ENCODE data around the gene LACRT.

LACRT gene

DNA sequence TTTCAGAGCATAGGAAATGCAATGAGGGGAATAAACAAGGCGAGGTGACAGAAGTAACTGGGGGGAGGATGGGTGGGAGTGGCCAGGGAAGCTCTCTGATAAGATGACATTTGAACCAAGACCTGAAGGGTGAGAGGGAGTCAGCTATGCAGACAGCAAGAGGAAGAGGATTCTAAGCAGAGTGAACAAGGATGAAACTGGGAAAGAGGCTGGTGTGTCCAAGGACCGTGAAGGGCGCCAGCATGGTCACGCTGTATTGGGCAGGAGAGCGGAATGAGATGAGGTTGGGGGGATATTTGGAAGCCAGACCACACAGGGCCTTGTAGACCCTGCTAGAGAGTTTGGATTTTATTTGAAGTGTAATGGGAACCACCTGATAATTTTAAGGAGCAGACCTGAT lies 35.7 kb downstream of the LACRT start:
- DNase-seq (ENCODE audit: low read depth): no peak

DNA sequence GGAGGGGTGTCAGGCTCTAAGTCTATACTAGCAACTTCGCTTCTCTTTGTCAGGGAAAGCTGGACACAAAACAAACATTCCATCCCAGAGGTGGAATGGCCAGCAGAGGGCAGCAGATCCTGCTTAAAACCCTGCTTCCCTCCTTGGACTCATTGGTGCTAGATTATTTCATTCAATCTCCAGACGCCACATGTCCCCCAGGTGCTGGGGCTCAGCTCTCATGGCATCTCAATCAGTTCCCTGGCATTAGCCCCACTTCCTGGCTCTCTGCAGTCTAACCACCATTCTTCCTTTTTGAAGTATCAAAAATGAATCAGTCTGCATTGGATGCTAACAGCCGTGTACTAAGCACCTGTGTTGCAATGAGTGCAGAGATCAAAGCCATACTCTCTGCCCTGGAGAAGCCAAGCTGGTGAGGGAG lies 38.2 kb downstream of the LACRT start:
- peak; percentile 28 for DNase-seq (ENCODE audit: low read depth)

DNA sequence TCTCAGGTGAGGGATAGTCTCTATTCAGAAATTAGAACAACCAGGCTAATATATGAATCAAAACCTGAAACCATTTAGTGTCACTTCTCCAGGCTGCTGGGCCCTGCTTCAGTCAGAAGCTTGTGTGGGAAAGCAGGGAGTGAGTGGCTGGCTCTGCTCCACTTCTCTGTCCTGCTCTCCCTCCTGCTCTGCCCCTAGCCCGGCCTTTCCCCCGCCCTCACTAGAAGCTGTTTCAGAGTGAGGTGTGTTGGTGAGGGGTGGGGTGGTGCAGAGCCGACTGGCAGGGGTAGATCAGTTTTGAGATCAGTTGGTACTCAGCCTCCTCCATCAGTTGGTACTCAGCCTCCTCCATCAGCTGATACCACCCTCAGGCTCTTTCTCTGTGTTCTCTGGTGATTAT lies 39.2 kb downstream of the LACRT start:
- DNase-seq (ENCODE audit: low read depth): no peak

DNA sequence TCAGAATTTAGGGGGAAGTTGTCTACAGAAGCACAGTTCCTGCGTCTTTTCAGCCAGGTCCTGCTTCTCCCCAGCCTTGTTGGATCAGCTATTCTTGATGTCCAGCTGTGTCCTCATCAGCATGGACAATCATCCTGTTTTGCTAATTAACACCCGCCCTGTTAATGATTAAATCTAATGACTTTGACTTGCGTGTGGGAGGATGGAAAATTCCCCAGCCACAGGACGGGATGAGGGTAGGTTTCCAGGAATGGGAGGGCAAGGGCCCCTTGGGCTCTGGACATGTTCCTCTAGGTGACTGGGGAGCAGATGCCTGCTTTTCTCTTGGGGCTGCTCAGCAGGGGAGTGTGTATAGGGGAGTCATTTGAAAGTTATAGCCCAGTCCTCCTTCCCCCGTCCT lies 41.0 kb downstream of the LACRT start:
- no peak for DNase-seq (ENCODE audit: low read depth)

DNA sequence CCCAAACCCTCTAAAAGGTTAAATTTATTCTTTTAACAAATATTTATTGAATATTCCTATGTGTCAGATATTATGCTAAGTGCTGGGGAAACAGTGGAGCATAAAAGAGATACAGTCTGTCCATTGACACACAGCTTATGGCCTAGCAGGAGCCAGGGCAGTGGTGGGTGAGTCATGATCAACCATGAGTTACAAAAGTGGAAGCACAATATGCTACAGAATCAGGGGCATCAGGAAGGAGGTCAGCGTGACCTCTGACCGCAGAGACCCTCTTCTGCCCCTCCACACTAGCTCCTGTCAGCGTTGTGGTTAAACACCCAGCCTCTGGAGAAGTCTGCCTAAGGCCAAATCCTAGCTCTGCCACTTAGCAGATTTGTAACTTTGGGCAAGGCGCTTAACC lies 41.6 kb downstream of the LACRT start:
- DNase-seq (ENCODE audit: low read depth): no peak

DNA sequence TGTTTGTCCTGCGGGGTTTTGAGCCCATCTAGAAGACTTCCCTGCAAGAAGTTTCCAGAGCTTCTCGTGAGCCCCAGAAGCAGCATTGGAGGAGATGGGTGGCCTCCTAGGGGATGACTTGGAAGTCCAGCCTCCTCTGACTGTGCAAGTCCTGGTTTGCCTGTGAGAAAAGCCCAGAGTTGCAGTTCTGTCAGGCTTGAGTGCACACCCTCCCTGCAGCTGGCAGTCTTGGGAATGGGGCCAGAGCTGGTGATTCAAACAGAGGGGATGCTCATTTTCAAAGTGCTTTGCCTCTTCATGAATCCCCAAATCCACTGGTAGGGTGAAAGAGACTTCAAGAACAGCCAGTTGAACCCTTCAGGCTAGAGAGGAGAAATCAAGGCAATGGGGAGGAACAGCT lies 42.4 kb downstream of the LACRT start:
- DNase-seq (ENCODE audit: low read depth): no peak

DNA sequence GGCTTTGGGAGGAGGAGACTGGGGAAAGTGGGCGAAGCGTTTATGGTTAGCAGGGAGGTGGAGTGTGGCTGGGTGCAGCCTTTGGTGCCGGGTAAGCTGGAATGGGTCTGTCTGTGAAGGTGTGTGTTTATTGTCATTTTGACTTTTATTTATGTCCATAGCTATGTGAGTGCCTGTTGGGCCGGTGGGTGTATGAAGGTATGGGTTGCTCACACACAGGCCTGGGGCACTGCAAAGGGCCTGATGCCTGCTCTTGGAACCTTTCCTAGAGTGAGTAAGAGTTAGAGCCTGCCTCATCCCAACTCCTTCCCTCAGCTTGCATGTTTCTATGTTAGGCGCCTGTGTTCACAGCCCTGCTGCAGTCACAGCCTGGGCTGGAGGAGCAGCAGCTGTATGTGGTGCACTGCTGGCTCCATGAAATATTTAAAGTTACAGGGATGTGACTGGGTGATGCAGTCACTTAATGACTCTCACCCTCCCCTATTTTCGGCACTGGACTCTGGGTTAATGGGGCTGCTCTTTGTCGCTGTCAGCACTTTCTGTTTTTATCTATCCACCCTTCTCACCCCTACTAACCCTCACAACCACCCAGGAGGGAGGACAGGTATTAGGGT lies 43.6 kb downstream of the LACRT start:
- no peak for DNase-seq (ENCODE audit: low read depth)

DNA sequence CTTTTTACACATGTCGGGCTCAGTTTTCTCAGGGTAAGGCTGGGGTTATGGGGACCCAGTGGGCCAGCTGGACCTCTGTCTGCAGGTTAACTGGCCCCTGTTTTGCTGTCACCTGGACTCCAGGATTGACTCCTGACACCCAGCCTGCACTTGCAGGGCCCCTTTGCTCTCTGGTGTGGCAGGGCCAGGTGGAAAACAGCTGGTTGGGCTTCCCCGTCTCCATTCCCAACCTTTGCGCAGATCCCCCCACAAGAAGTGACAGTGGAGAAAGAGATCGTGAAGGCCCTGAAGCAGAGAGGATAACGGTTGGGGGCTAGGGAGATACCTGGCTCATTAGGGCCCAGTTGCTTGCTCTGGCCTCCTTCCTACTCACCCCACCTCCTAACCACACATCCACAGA lies 44.7 kb downstream of the LACRT start:
- DNase-seq (ENCODE audit: low read depth): no peak

DNA sequence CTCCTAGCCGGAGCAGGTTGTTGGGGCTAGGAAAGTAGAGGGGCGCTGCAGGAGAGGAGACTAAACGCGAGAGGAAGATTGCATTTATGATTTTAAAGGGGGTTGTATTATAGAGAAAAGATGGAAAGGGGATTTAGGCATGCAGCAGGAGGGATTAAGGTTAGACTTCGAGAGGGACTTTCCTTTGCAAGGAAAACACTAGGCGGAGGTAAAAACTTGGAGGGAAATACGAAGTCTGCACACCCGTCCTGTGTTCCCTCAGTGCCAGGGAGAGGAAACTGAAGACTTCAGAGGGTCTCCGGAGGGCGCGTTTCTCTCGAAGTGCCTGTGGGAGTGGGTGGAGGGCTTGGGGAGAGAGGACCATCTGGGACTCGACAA lies 45.8 kb downstream of the LACRT start:
- no peak for DNase-seq (ENCODE audit: low read depth)

DNA sequence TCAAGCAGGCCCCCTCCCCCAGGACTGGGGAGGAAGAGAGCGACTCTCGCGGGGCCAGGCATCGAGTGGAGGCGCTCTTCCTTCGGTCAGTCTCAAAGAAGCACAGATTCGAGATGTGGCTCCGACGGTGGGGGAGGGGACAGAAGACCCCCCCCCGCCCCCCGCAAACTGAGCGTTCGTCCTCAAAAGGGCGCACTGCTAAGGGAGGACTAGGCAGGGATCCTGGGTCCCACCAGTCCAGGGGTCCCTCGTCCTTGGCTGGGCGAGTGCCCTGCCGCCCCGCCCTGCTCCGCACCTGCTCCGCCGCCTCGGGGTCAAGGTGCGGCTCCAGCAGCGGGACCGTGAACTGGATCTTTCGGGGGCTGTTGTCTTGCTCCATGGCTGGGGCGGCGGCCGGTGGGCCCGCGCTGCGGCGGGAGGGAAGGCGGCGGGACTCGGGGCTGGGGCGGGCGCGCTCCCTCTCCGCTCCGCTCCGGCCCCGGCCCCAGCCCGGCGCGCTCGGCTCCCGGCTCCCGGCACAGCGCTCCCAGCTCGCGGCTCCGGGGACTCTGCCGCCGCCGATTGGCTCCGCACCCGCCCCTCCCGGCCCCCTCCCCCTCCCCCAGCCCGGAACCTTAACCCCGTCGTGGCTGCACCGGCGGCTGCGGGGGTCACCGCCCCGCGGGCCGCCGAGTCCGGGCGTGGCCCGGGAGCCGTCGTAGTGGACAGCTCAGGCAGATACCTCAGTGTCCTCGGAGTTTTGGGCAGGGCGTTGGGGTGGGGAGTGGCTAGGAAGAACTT lies 46.4 kb downstream of the LACRT start, which contains the start of gene PPP1R1A:
TSS of gene PPP1R1A (minus strand) at position 550 of the 780 bp plus-strand sequence. CDS start at position 379, 171 bp downstream.
- no peak for DNase-seq (ENCODE audit: low read depth)

DNA sequence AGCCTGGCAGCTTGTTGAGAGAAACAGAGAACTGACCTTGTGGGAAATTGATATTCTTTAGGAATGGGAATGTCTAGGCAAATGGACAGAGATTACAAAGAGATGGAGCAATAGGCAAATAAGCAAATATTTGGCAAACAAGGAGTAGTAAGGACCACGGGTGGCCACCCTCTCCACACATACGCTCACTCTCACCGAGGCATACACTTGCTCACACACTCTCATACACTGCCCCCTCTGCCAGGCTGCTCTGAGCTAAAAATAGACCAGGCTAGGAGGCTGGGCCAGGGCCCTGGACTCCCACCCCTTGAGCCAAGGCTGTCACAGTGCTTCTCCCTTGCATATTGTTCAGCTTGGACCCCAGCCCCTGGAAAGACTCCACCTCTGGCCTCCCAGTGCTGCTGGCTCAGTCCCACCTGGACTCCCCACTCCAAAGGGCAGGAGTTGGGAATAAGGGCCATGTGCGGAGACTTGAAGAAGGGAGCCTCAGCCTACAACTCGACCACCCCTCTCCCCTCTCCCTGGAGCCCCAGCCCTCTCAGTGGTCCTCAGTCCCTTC lies 47.3 kb downstream of the LACRT start:
- no peak for DNase-seq (ENCODE audit: low read depth)

DNA sequence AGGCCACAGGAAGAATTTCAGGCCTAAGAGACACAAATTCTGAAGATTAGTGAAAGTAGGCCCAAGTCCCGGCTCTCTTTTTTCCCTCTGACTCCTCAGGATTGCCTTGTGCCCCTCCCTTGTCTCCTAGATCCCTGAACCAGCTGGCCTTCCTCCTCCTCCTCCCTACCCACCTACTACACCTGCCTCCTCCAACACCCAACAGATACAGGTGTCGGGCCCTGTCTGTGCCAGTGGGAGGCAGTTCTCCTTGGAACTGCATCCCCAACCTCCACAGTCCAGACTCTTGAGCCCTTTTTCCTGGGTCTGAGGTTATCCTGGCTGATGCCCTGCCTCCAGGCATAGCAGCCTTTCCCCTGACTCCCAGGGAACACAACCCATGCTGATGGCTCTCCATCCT lies 48.1 kb downstream of the LACRT start:
- no peak for DNase-seq (ENCODE audit: low read depth)

DNA sequence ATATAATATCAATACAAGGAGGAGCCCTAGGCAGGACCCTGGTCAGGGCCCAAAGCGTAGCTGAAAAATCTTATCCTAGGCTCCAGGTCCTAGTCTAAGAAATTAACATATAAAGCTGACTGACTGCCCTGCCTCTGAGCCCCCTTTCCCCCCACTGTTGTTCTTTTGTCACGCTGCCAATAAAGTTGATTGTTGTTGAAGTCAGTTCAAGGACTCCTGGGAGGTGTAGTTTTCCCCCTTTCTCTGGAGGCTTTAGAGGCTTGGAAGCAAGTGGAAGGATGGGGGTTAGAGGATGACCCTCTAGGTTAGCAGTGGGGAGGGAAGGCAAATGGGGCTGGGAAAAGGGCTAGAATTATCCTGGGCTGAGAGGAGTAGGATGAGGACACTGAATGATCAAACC lies 49.5 kb downstream of the LACRT start:
- DNase-seq (ENCODE audit: low read depth): no peak

DNA sequence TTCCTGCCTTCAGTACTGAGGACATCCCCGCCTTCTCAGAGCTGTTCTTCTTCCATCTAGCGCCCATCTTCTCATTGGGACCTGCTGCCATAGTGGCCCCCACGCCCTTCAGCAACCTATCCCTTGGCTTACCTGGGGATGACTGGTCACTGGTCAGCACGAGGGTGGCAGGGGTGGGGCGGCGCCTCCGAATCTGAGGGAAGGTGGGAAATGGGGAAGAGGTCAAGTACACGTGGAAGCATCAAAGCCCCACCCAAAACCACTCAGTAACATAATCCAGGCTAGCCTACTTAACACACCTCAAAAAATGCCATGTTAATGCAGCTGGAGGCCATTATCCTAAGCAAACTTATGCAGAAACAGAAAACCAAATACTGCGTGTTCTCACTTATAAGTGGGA lies 50.6 kb downstream of the LACRT start:
- DNase-seq (ENCODE audit: low read depth): no peak

DNA sequence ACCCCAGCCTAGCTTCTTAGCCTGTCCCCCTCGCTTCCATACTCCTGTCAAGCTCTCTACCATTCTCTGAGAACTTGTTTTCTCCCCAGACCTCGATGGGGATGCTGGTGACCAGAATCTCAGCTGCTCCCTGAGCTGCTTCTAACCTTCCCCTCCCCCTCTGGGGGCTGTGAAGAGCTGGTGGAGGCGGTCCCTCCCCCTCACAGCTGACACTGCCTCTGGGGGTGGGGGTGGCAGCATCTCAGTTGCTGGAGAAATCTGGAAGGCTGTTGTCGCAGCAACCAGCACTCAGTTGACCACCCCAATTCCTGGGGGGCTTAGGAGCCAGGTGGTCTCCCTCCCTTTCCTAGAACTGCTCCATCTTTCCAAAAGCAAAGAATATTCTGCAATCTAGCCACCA lies 51.0 kb downstream of the LACRT start:
- no peak for DNase-seq (ENCODE audit: low read depth)

DNA sequence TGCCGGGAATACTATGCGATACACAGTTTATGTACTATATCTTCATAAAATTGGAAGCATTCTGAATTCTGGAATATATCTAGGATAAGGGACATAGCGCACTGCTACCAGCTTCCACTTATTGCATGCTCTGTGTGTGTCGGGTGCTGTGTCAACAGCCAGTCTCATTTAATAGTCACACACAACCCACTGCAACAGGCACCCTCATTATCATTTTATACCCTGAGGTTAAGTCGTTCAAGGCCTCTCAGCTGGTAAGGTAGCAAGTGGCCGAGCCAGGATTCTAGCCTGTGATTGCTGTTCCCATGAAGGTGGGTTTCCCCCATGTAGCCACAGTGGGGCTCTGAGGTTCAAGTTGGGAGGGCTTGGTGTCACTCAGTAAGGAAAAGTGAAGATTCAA lies 53.3 kb downstream of the LACRT start:
- no peak for DNase-seq (ENCODE audit: low read depth)
